Hair follicular keratinocyte (primary cell): ENCODE data around the gene OR52L1. TPM values are rescaled to one million over a fixed set of nuclear protein-coding genes. Genes with fewer than 3 reads are reported as not detected.

Source experiments
- total RNA-seq: library from RNA; depleted of rRNA; stranded (reverse); fragments of >200 nt; gene quantifications from 2 replicates; pipeline ENCODE4 v1.2.3, GENCODE V29; 2015

Gene OR52L1
- total RNA-seq, result not detected in 2 replicates

DNA sequence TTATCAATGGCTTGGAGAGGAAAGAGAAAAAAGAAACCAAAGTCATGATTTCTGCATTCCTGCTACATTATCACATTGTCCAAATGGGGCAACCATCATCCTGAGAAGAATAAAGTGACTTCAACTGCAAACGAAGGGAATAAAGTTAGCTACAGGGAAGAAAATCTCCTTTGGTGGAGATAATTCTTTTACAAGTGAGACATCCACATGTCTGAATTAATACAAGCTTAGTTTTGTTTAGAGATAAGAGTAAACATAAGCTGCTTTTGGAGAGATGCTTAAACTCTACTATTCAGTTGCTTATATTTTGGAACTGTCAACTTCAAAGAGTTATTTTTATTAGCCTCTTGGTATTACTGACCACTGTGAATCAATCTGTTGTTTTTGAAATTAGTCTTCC is at the start of gene OR52L1:
Gene OR52L1, minus strand, starts transcription at position 101 of the 400 bp plus-strand sequence. Its CDS starts 55 bp downstream, at position 46.

DNA sequence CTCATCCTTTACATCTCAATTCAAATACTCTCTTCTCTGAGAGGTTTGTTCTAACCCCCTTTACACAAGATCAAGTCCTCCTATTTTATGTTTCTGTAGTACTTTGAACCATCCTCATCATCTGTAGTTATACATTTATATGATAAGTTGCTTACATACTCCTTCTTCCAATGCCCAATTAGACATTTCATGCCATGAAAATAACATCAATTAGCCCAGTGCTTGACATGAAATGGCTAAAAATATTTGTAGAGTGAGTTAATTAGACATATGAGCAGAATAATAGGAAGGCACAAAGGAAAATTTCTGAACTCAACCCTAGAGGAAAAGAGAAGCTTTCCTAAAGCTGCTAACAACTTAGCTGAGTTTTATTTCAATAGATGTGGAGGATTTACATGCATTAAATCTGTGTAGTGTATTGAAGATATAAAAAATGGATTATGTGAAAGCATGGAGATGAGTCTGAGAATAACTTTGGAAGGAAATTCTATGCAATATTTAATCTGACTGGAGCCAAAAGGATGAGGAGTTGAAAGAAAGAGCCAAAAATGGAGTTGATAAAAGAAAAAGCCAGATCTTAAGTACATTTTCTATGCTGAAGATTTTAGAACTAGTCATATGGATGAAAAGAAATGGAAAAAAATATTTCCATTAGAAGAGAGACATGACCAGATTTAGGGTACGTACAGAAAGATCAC is 44.1 kb upstream of the OR52L1 start, which contains the start of gene OR56A1:
Gene OR56A1, minus strand, starts transcription at position 51 of the 698 bp plus-strand sequence. CDS start 3,066 bp downstream, outside the sequence.

DNA sequence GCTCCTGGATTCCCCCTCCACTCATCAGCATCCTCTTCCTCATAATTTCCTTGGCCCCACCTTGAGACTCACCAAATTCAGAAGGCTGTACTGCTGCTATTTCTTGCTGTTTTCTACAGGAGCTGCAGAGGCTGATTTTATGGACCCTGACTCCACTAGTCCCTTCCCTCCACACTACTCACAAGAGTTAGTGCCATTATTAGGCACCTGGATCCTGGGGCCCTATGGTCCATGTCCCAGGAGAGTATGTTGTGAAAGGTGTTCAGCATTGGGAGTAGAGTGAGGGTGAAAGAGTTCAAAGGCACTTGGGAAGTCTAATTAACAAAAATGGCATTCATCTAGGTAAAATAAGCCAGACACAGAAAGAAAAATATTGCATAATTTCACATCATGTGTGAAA is 20.1 kb upstream of the OR52L1 start, which contains the start of gene OR56A4:
Gene OR56A4, minus strand, starts transcription at position 101 of the 400 bp plus-strand sequence. CDS start 3,954 bp downstream, outside the sequence.

DNA sequence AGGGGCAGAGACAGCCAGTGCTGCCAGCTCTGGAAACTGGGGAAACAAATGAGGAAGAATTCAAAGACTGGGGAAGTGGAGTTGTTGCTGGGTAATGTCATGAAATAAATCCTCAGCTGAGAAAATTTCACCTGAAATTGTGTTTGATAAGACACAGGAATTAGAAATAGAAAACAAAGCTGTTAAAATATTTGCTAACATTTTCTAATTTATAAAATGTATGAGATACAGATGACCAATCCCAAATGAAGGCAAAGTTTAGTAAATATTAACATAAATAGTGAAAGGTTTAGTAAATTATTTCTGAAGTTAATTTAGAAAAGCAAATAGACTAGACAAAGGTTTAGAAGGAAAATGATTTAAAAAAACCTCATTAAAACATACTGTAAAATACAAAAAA is 18.4 kb downstream of the OR52L1 start, which contains the start of gene OR56A5:
Gene OR56A5, minus strand, starts transcription at position 101 of the 400 bp plus-strand sequence. Its CDS starts 0 bp downstream, at position 101.

DNA sequence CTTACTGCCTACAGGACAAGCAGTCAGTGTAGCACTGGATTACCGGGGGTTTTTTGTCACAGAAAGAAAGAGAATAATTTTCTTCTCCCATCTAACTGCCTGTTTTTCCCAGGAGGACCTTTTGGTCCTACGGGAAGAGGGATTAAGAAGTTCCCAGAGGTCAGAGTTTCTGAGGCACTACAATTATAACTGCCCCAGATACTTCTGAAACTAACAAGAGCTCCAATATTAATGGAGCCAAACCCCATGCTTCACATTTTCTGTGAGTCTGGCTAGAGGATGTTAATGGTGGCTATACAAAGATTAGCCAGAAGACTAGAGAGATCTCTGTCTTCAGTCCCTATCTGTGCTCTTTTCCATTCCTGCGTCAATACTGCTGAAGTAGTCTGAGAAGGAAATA is 44.8 kb downstream of the OR52L1 start, which contains the start of gene OR56A3:
Gene OR56A3, plus strand, starts transcription at position 301 of the 400 bp plus-strand sequence. CDS start 5,096 bp downstream, outside the sequence.

Other genes starting within 250 kb of the OR52L1 start
- gene OR52N4, start 232.7 kb downstream of the OR52L1 start, total RNA-seq, result not detected in 2 replicates
- not detected in 2 replicates for gene OR52N5, start 203.6 kb downstream of the OR52L1 start, total RNA-seq
- not detected in 2 replicates for gene OR52N1, start 195.7 kb downstream of the OR52L1 start, total RNA-seq
- gene OR52N2, start 178.1 kb downstream of the OR52L1 start, total RNA-seq, result not detected in 2 replicates
- gene OR52E6, start 145.1 kb downstream of the OR52L1 start, total RNA-seq, result not detected in 2 replicates
- gene OR52E8, start 129.3 kb downstream of the OR52L1 start, total RNA-seq, result not detected in 2 replicates
- gene OR52E4, start 106.4 kb downstream of the OR52L1 start, total RNA-seq, result not detected in 2 replicates
- gene OR52E5, start 93.8 kb downstream of the OR52L1 start, total RNA-seq, result not detected in 2 replicates
- gene OR56A3, start 44.7 kb downstream of the OR52L1 start, total RNA-seq, result not detected in 2 replicates
- gene OR56A5, start 18.5 kb downstream of the OR52L1 start, total RNA-seq, result not detected in 2 replicates
- not detected in 2 replicates for gene OR56A4, start 20.0 kb upstream of the OR52L1 start, total RNA-seq
- gene OR56A1, start 43.8 kb upstream of the OR52L1 start, total RNA-seq, result not detected in 2 replicates
- gene OR56B4, start 120.7 kb upstream of the OR52L1 start, total RNA-seq, result not detected in 2 replicates
- gene OR52B2, start 183.3 kb upstream of the OR52L1 start, total RNA-seq, result not detected in 2 replicates
- gene OR52W1, start 212.2 kb upstream of the OR52L1 start, total RNA-seq, result not detected in 2 replicates
- not detected in 2 replicates for gene C11orf42, start 218.6 kb upstream of the OR52L1 start, total RNA-seq
- gene FHIP1B, start 247.7 kb upstream of the OR52L1 start, total RNA-seq, result 14.5 and 20.5 TPM in 2 replicates